ENCODE data around the gene SGK1.

SGK1 gene

DNA sequence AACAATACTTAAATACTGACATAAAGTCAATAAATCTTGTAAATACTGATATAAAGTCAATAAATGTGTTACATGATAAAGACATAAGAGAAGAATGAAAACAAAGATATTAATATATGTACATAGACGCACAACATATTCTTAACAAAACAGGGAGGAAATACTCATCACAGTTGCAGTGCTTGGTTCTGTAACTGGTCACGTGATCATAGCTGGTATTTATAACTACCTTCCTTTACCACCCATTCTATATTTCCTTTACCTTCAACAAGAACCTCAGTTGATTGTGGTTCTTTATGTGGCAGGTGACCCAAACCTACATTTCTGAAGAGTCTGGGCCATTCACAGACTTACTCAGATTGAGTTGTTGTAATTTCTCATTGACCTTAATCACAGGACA lies 131.6 kb downstream of the SGK1 start:
- no peaks in the 10 kb centered on the region for H3K9me3 ChIP-seq (ENCODE audit: control insufficient read depth, insufficient read depth, low read depth, low read length)
- ChIA-PET CTCF (no interaction called here), POLR2A (no interaction called here)
- TF ChIP-seq YY2 (tag by site-specific recombination; IDR thresholded peaks at IDR 0.05) (no peak), ZSCAN16 (tag by site-specific recombination; IDR thresholded peaks at IDR 0.05) (no peak), ZNF341 (tag by site-specific recombination; IDR thresholded peaks at IDR 0.05; ENCODE audit: low read depth) (no peak), ZNF514 (tag by site-specific recombination; IDR thresholded peaks at IDR 0.05) (no peak), ZNF585B (tag by site-specific recombination; IDR thresholded peaks at IDR 0.05) (no peak), ZNF404 (tag by site-specific recombination; IDR thresholded peaks at IDR 0.05) (no peak)
- no peak overlapping the region for H3K27ac ChIP-seq (ENCODE audit: extremely low read depth, low read depth, low read length)
- no peak overlapping the region for H3K4me3 ChIP-seq (ENCODE audit: low read depth, low read length)
- H3K4me1 ChIP-seq (ENCODE audit: control insufficient read depth, insufficient read depth, low read length): peaks cover 4% of the 10 kb centered on the region; the same call in 1 of the 2 replicates
- no peaks in the 10 kb centered on the region for H3K36me3 ChIP-seq (ENCODE audit: control insufficient read depth in 2 of 2, insufficient read depth in 1 of 2, low read length in 2 of 2)

DNA sequence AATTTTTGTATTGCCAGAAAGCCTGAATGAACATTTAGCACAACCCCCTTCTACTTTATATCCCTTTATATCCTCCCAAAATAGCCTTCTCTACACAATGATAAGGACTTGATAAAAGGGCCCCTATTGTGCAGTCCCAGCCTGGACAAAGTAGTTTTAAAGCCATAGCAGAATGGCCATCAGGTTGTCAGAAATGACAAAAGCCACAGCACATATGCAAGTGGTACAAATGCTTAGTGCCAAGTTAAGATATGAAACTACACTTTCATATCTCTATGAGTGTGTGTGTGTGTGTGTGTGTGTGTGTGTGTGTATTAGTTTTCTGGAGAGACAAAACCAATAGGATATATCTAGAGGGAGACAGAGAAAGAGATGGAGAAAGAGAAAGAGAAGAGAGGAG lies 132.6 kb downstream of the SGK1 start:
- Histone ChIP-seq H3K36me3 (ENCODE audit: control insufficient read depth in 2 of 2, insufficient read depth in 1 of 2, low read length in 2 of 2) (no peaks in the 10 kb centered on the region), H3K4me3 (ENCODE audit: low read depth, low read length) (no peak overlapping the region), H3K27ac (ENCODE audit: extremely low read depth, low read depth, low read length) (no peak overlapping the region), H3K9me3 (ENCODE audit: control insufficient read depth, insufficient read depth, low read depth, low read length) (no peaks in the 10 kb centered on the region), H3K4me1 (ENCODE audit: control insufficient read depth, insufficient read depth, low read length) (peaks cover 4% of the 10 kb centered on the region; the same call in 1 of the 2 replicates)
- CTCF ChIA-PET: no interaction called here
- POLR2A ChIA-PET: no interaction called here
- TF ChIP-seq MZF1 (tag by site-specific recombination; IDR thresholded peaks at IDR 0.05; ENCODE audit: borderline replicate concordance) (no peak), ZNF24 (tag by site-specific recombination; IDR thresholded peaks at IDR 0.05) (no peak), ZNF433 (tag by site-specific recombination; IDR thresholded peaks at IDR 0.05; ENCODE audit: low read depth) (no peak), ZNF585B (tag by site-specific recombination; IDR thresholded peaks at IDR 0.05) (no peak), ZNF292 (tag by site-specific recombination; IDR thresholded peaks at IDR 0.05; ENCODE audit: borderline replicate concordance, low read depth) (no peak), ZNF221 (tag by site-specific recombination; IDR thresholded peaks at IDR 0.05; ENCODE audit: borderline replicate concordance) (no peak), ZNF341 (tag by site-specific recombination; IDR thresholded peaks at IDR 0.05; ENCODE audit: low read depth) (no peak), SP3 (tag by site-specific recombination; IDR thresholded peaks at IDR 0.05) (no peak), HOXA7 (CRISPR knock-in tag; IDR thresholded peaks at IDR 0.05; ENCODE audit: borderline replicate concordance) (no peak), ZXDB (tag by site-specific recombination; IDR thresholded peaks at IDR 0.05) (no peak), OVOL3 (tag by site-specific recombination; IDR thresholded peaks at IDR 0.05) (no peak)
- TF ChIP-seq, protein P1, sequence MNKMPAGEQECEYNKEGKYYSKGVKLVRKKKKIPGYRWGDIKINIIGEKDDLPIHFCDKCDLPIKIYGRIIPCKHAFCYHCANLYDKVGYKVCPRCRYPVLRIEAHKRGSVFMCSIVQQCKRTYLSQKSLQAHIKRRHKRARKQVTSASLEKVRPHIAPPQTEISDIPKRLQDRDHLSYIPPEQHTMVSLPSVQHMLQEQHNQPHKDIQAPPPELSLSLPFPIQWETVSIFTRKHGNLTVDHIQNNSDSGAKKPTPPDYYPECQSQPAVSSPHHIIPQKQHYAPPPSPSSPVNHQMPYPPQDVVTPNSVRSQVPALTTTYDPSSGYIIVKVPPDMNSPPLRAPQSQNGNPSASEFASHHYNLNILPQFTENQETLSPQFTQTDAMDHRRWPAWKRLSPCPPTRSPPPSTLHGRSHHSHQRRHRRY (tag by site-specific recombination; IDR thresholded peaks at IDR 0.05): no peak
- TF ChIP-seq, protein P2, sequence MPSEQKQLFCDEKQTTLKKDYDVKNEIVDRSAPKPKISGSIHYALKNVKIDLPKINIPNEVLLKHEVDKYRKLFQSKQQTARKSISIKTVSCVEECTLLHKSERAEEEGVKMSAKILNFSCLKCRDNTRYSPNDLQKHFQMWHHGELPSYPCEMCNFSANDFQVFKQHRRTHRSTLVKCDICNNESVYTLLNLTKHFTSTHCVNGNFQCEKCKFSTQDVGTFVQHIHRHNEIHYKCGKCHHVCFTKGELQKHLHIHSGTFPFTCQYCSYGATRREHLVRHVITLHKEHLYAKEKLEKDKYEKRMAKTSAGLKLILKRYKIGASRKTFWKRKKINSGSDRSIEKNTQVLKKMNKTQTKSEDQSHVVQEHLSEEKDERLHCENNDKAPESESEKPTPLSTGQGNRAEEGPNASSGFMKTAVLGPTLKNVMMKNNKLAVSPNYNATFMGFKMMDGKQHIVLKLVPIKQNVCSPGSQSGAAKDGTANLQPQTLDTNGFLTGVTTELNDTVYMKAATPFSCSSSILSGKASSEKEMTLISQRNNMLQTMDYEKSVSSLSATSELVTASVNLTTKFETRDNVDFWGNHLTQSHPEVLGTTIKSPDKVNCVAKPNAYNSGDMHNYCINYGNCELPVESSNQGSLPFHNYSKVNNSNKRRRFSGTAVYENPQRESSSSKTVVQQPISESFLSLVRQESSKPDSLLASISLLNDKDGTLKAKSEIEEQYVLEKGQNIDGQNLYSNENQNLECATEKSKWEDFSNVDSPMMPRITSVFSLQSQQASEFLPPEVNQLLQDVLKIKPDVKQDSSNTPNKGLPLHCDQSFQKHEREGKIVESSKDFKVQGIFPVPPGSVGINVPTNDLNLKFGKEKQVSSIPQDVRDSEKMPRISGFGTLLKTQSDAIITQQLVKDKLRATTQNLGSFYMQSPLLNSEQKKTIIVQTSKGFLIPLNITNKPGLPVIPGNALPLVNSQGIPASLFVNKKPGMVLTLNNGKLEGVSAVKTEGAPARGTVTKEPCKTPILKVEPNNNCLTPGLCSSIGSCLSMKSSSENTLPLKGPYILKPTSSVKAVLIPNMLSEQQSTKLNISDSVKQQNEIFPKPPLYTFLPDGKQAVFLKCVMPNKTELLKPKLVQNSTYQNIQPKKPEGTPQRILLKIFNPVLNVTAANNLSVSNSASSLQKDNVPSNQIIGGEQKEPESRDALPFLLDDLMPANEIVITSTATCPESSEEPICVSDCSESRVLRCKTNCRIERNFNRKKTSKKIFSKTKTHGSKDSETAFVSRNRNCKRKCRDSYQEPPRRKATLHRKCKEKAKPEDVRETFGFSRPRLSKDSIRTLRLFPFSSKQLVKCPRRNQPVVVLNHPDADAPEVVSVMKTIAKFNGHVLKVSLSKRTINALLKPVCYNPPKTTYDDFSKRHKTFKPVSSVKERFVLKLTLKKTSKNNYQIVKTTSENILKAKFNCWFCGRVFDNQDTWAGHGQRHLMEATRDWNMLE (tag by site-specific recombination; conservative IDR thresholded peaks at IDR 0.05; ENCODE audit: low read depth): no peak

DNA sequence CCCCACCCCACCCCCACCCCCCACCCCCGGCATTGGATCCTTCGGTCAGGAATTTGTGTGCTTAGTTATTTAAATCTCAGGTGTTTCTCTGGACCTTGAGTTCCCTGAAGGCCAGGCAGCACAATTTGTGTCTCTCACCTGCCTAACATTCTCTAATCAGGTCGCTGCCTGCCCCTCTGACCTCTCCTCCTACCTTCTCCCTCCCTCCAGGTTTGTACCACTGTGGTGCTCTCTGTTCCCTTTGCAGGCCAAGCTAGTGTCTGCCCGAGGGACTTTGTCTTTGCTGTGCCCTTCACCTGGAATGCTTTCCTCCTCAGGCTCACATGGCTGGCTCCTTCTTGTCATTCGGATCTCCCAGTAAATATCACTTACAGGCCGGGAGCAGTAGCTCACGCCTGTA lies 134.1 kb downstream of the SGK1 start:
- CTCF ChIA-PET: interaction anchor here (1.1 to 3.5 kb wide), 3 partner anchors 10 to 757 kb away, joined by 3 to 11 read pairs (median 3); no protein-coding TSS in a partner anchor
- H3K36me3 ChIP-seq (ENCODE audit: control insufficient read depth in 2 of 2, insufficient read depth in 1 of 2, low read length in 2 of 2): no peaks in the 10 kb centered on the region
- H3K27ac ChIP-seq (ENCODE audit: extremely low read depth, low read depth, low read length): no peak overlapping the region
- H3K4me3 ChIP-seq (ENCODE audit: low read depth, low read length): no peak overlapping the region
- POLR2A ChIA-PET: no interaction called here
- no peak for TF ChIP-seq ZNF510 (tag by site-specific recombination; IDR thresholded peaks at IDR 0.05; ENCODE audit: insufficient replicate concordance)
- no peak for TF ChIP-seq ZFHX2 (tag by site-specific recombination; conservative IDR thresholded peaks at IDR 0.05)
- H3K4me1 ChIP-seq (ENCODE audit: control insufficient read depth, insufficient read depth, low read length): peaks cover 4% of the 10 kb centered on the region; the same call in 1 of the 2 replicates
- H3K9me3 ChIP-seq (ENCODE audit: control insufficient read depth, insufficient read depth, low read depth, low read length): no peaks in the 10 kb centered on the region

Measured in HEK293 (cell line).